T-helper 1 cell treated with Interleukin-12 subunit alpha and Interleukin-12 subunit beta and Interleukin-4 antibody, amounts not matched to agents 30 ng/mL and 1 ng/mL, for 36 hours (primary cell): ENCODE measurements around the gene TDRD9. TPM values are rescaled to one million over a fixed set of nuclear protein-coding genes. Genes with fewer than 3 reads are reported as not detected.

ENCODE experiments used
- intact Hi-C: fragments of 100-400 bp; cut with micrococcal nuclease; formaldehyde crosslinking; loops from one replicate; pipeline ENCODE4 v1.15.1; 2024
- total RNA-seq: library from RNA; stranded (reverse); gene quantifications from 2 replicates; pipeline ENCODE4 v1.2.3, GENCODE V29; 2022

Gene TDRD9
- total RNA-seq, 1 donor from 2014 or later = not detected

- intact Hi-C loops = no loop called here
Measured at GRCh38 chr14:104025534-104025933, 97.3 kb downstream of the TDRD9 start.

GRCh38 chr14:104026024-104026423, 97.8 kb downstream of the TDRD9 start:
- intact Hi-C loops = no loop called here

- intact Hi-C loops = no loop called here
Measured at GRCh38 chr14:104030958-104031357, 102.7 kb downstream of the TDRD9 start.

DNA sequence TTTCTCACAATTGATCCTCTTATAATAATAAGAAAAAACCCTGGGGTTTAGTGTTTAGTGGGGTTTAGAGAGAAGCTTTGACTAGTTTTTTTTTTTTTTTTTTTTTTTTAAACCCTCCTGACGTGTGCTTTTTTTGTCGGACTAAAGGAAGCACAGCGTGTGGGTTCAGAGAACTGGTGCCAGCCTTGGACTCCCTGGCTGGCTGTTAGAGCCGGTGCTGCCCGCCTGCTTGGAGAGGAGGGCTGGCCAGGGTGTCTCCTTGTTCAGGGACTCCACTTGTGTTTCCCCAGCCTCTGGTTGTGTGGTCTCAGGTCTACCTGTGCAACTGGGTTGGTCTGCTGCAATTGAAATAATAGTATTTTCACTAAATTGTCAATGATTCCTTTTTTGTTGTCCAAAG, 103.1 kb downstream of the TDRD9 start:
- intact Hi-C loops = no loop called here

DNA sequence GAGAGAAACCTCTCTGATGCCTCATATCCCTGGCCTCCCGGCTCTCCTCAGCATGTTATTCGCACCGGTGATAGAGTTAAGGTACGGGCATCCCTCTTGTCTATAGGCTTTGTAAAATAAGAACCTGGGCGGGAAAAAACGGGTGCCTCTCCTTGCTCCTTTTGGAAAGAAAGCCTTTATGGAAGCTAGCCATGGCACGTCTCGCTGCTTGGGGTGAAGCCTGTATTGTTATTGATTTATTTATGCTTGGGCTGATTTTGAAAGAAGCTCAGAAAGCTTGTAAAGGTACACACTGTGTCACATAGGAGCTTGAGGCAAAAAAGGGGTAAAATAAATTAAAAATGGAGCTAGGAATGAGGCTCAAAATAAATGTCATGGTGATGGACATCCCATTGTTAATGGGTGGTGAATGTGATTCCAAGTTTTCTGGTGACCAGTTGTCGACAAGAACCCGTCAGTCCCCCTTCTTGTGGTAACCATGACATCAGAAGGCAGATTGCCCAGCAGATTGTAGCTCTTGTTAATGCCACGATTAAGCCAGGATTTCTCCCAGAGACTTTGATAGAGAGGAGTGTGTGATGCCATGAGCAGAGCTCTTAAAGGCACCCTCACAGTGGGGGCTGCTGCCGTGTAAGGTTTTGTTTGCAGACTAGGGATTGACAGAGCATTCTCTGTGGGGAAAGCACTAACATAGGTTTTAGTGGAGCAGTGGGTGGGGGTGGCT, 106.9 kb downstream of the TDRD9 start:
- intact Hi-C loops = loop anchor here (5.0 kb wide), 1 partner anchor 713 kb away; no protein-coding TSS in a partner anchor

DNA sequence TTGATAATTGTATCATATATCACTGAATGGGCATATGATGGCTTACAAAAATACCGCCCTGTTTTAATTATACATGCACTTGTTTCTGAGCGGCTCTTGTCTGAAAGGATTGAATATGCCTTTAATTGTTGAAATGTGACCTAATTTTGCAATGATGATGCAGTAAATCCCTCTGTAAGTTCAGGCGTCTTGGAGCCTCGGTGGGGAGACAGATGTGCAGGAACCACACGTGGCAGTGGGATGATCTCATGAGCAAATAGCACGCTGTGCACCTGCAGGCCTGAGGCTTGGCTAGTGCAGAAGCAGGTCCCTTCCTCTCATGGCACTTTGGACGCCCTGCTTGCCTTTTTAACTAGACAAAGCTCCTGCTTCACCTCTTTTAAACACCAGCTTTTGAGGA, 108.0 kb downstream of the TDRD9 start:
- intact Hi-C loops = loop anchor here (5.0 kb wide), 1 partner anchor 714 kb away; no protein-coding TSS in a partner anchor

GRCh38 chr14:104037074-104037473, 108.8 kb downstream of the TDRD9 start:
- intact Hi-C loops = loop anchor here (5.0 kb wide), 1 partner anchor 715 kb away; no protein-coding TSS in a partner anchor

- intact Hi-C loops = loop anchor here (5.0 kb wide), 1 partner anchor 716 kb away; no protein-coding TSS in a partner anchor
Measured at GRCh38 chr14:104037903-104038302, 109.6 kb downstream of the TDRD9 start.

DNA sequence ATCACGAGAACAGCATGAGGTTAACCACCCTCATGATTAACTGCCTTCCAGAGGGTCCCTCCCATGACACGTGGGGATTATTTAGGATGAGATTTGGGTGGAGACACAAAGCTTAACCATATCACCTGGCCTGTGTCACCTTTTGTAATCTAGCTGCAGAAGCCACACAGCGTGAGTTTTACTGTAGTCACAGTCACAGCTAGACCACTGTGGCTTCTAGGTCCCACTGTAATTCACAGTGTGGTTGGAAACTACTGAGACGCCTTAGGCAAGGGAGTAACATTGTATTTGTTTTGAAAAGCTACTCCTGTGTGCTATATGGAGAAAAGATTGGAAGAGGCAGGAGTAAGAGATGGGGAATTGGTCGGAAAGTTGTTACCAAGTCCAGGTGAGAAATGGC, 111.0 kb downstream of the TDRD9 start:
- intact Hi-C loops = loop anchor here (5.0 kb wide), 1 partner anchor 717 kb away; no protein-coding TSS in a partner anchor

GRCh38 chr14:104040539-104040938, 112.3 kb downstream of the TDRD9 start:
- intact Hi-C loops = no loop called here

- intact Hi-C loops = no loop called here
Measured at GRCh38 chr14:104041430-104042104, 113.3 kb downstream of the TDRD9 start.

DNA sequence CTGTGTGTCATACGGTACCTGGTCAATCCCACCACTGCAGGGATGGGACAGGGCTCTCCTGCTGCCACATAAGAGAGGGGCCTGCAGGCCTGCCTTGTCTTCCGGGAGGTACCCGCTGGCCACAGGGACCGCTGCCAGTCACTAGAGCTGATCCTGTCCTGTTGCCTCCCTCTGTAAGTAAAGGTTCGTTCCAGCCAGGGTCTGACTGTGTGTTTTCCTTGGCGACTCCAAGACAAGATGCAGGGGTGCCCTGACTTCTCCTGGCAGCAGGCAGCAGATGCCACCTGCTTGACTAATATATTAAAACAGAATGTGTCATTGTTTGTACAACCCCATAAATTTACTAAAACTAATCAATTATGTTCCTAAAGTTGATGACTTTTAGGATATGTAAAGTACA, 115.8 kb downstream of the TDRD9 start:
- intact Hi-C loops = no loop called here

DNA sequence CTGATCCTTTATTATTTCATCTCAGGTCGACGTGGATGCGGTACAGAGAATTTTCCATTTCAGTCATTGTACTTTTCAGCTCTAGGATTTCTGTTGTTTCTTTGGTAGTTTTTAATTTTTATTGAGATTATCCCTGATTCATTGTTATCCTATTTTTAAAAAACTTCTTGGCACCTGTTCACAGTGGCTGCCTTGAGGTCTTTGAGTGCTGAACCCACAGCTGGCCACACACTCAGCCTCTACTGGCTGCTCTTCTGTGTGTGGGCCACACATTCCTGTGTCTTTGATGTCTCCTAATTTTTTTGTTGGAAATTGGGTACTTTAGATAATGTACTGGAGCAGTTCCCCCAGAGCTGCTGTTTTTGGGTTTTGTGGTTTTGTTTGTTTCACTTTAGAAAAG, 119.5 kb downstream of the TDRD9 start:
- intact Hi-C loops = no loop called here

DNA sequence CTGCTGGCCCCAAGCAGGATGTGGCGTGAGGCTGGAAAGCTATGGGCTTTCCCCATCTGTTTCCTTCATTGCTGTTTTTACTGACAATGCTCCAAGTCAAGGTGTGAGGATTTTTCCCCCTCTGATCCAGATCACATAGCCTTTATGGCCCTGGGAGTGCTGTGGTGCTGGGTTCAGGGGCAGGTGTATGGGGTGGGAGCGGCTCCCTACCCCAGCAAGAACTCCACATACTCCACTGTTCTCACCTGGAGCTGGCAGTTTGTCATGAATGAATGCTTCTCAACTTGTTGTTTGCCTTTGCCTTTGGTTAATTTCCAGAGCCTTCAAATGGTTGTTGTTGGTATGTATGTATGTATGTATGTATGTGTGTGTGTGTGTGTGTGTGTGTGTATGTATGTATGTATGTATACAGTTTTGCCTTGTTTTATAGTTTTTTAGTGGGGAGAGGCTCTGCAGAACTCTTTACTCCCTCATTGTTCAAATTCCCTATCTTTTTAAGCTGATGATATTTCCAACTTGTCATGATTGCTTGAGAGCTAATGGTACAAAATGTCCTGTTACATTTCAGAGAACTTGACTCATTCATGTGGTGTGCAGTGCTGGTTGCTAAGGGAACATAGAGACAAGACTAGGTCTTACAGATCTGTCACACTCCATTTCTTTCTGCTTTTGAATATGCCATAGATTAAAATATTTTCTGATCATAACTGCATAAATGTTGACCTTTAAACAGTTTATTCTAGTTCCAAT, 120.7 kb downstream of the TDRD9 start:
- intact Hi-C loops = no loop called here

DNA sequence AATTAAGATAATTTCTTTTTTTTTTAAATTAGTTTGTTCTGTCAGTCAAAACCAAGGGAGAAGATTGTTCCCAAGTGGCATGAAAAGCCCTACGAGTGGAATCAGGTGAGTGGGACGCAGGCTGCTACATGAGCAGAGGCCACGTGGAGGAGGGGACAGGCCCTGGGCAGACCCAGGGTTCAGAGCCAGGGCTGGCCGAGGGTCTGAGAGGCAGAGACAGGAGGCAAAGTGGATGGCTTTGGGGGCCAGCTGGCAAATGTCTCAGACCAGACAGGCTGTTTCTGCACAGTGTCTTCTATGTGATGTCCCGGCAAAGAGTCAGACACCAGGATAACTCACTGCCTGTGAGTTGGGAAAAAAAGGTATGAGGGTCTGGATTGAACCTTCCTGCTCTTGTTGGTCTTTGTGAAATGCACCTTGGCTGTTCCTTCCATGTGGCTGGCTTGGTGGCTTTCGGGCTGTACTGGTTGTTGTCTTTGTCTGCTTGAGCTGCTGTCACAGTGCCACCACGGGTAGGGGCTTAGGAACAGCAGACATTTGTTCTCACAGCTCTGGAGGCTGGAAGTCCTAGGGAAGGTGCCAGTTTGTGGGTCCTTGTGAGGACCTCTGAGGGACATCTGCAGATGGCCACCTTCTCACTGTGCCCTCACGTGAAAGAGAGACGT, 121.5 kb downstream of the TDRD9 start:
- intact Hi-C loops = no loop called here

DNA sequence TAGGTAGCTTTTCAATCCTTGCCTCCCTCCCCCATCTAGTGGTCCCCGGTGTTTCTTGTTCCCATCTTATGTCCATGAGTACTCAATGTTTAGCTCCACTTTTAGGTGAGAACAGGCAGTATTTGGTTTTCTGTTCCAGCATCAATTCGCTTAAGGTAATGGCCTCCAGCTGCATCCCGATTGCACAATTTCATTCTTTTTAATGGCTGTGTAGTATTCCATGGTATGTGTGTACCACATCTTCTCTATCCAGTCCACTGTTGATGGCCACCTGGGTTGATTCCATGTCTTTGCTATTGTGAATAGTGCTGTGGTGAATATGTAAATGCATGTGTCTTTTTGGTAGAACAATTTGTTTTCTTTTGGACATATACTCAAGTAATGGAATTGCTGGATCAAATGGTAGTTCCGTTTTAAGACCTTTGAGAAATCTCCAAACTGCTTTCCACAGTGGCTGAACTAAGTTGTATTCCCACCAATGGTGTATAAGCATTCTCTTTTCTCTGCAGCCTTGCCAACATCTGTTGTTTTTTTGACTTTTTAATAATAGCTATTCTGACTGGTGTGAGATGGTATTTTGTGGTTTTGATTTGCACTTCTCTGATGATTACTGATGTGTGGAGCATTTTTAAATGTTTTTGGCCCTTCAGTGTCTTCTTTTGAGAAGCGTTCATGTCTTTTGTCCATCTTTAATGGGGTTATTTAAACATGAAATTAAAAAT, 123.0 kb downstream of the TDRD9 start:
- intact Hi-C loops = no loop called here

DNA sequence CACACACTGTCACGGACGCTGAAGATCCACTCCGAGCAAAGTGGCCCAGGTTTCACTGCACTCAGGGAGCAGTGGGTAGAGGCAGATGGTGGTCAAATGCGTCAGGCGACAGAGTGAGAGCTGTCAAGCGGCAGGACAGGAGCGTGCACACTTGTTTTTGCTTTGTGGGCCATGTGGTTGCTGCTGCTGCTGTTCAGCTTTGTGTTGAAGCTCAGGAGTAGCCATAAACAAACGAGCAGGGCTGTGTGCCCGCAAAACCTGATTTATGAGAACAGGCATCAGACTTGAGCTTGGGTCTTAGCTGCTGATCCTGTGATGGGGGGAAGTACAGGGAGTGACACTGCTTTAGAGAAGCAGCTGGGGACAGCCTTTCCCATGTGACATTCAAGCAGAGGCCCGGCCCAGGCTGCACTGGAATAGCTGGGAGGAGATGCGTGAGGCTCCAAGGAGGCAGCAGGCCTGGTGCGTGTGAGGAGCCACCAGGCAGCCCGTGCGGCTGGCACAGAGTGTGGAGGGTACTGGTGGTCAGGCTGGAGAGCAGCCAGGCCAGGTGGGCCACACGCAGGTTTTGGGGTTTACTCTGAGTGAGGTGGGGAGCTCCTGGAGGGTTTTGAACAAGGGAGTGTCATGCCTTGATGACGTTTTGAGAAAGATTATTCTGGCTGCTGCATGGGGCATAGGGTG, 126.1 kb downstream of the TDRD9 start:
- intact Hi-C loops = no loop called here

- intact Hi-C loops = no loop called here
Measured at GRCh38 chr14:104062281-104062680, 134.0 kb downstream of the TDRD9 start.

GRCh38 chr14:104064003-104064402, 135.7 kb downstream of the TDRD9 start:
- intact Hi-C loops = no loop called here

DNA sequence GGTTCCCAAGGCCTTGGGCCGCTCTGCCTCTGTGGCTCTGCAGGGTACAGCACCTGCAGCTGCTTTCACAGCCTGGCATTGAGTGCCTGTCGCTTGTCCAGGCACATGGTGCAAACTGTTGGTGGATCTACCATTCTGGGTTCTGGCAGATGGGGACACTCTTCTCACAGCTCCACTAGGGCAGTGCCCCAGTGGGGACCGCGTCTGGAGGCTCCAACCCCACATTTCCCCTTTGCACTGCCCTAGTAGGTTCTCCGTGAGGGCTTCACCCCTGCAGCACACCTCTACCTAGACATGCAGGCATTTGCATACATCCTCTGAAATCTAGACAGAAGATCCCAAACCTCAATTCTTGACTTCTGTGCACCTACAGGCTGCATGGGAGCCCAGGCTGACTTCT, 138.0 kb downstream of the TDRD9 start:
- intact Hi-C loops = no loop called here
